ENCODE measurements around the gene SSTR3.

SSTR3 gene

GRCh38 chr22:37206841-37207821, 5.1 kb downstream of the SSTR3 start:
- Histone ChIP-seq H3K4me3 (ENCODE audit: low read length) (no peak overlapping the region), H3K4me1 (ENCODE audit: low read length) (no peaks in the 10 kb centered on the region; the same call in 1 of the 2 replicates), H3K9me3 (ENCODE audit: insufficient read depth, low read length) (no peaks in the 10 kb centered on the region), H3K9ac (ENCODE audit: low read length) (no peak overlapping the region), H3K27ac (ENCODE audit: low read length) (no peak overlapping the region), H3K4me2 (ENCODE audit: low read length) (no peak overlapping the region), H4K20me1 (ENCODE audit: insufficient read depth, low read length) (no peaks in the 10 kb centered on the region), H3K36me3 (replicated peaks; ENCODE audit: low read depth, low read length) (no peaks in the 10 kb centered on the region), H3K79me2 (ENCODE audit: low read length) (no peaks in the 10 kb centered on the region), H2AFZ (ENCODE audit: low read depth, low read length) (no peak overlapping the region), H3K27me3 (ENCODE audit: low read depth, low read length) (no peaks in the 10 kb centered on the region)
- TF ChIP-seq EZH2phosphoT487 (IDR thresholded peaks at IDR 0.05; ENCODE audit: low read depth) (no peak), CTCF (IDR thresholded peaks at IDR 0.05; ENCODE audit: low read depth, low read length) (no peak)

GRCh38 chr22:37206118-37206840, 6.0 kb downstream of the SSTR3 start:
- Histone ChIP-seq H3K4me2 (ENCODE audit: low read length) (no peak overlapping the region), H2AFZ (ENCODE audit: low read depth, low read length) (no peak overlapping the region), H4K20me1 (ENCODE audit: insufficient read depth, low read length) (no peaks in the 10 kb centered on the region), H3K4me3 (ENCODE audit: low read length) (no peak overlapping the region), H3K27me3 (ENCODE audit: low read depth, low read length) (no peaks in the 10 kb centered on the region), H3K9ac (ENCODE audit: low read length) (no peak overlapping the region), H3K9me3 (ENCODE audit: insufficient read depth, low read length) (no peaks in the 10 kb centered on the region), H3K36me3 (replicated peaks; ENCODE audit: low read depth, low read length) (no peaks in the 10 kb centered on the region), H3K79me2 (ENCODE audit: low read length) (no peaks in the 10 kb centered on the region), H3K27ac (ENCODE audit: low read length) (no peak overlapping the region), H3K4me1 (ENCODE audit: low read length) (peaks cover 6% of the 10 kb centered on the region; the same call in 1 of the 2 replicates)
- no peak for TF ChIP-seq CTCF (IDR thresholded peaks at IDR 0.05; ENCODE audit: low read depth, low read length)
- no peak for TF ChIP-seq EZH2phosphoT487 (IDR thresholded peaks at IDR 0.05; ENCODE audit: low read depth)

GRCh38 chr22:37205046-37205445, 7.2 kb downstream of the SSTR3 start:
- Histone ChIP-seq H3K4me1 (ENCODE audit: low read length) (peaks cover 14% of the 10 kb centered on the region), H3K27me3 (ENCODE audit: low read depth, low read length) (no peaks in the 10 kb centered on the region)

More at GRCh38 chr22:37205046-37205445, 7.2 kb downstream of the SSTR3 start:
- Histone ChIP-seq H3K4me3 (ENCODE audit: low read length) (no peak overlapping the region), H3K9ac (ENCODE audit: low read length) (no peak overlapping the region), H2AFZ (ENCODE audit: low read depth, low read length) (no peak overlapping the region), H3K4me2 (ENCODE audit: low read length) (no peak overlapping the region), H4K20me1 (ENCODE audit: insufficient read depth, low read length) (no peaks in the 10 kb centered on the region), H3K9me3 (ENCODE audit: insufficient read depth, low read length) (no peaks in the 10 kb centered on the region), H3K27ac (ENCODE audit: low read length) (no peak overlapping the region), H3K79me2 (ENCODE audit: low read length) (no peaks in the 10 kb centered on the region), H3K36me3 (replicated peaks; ENCODE audit: low read depth, low read length) (no peaks in the 10 kb centered on the region)
- no peak for TF ChIP-seq CTCF (IDR thresholded peaks at IDR 0.05; ENCODE audit: low read depth, low read length)
- TF ChIP-seq EZH2phosphoT487 (IDR thresholded peaks at IDR 0.05; ENCODE audit: low read depth), result no peak

All from OCI-LY3 (cell line).